DND-41 (cell line): ENCODE results near the gene APLF.

Source experiments
- ATAC-seq: fragments of 200-7000 bp; cut with Tn5 transposase; 3 replicates; pipeline ENCODE4 v1.9.1; 2021; ENCODE audit warnings: low read depth; ENCODE audit not compliant: insufficient read depth
- DNase-seq: peaks from one replicate; pipeline ENCODE4 v3.0.0-alpha.2; 2020
- H2AFZ ChIP-seq: 2 replicates; pipeline ENCODE4 v1.6.0; 2012; ENCODE audit warnings: low read depth, low read length
- H3K27ac ChIP-seq: 2 replicates; pipeline ENCODE4 v1.5.1; 2012; ENCODE audit warnings: low read length, inconsistent platforms
- H3K27me3 ChIP-seq: fragments of 200-600 bp; sonication (generic); 2 replicates; pipeline ENCODE4 v1.6.0; 2012; ENCODE audit warnings: low read length, mild to moderate bottlenecking, inconsistent platforms; ENCODE audit not compliant: insufficient read depth, poor library complexity
- H3K36me3 ChIP-seq: 2 replicates; pipeline ENCODE4 v1.5.1; 2012; ENCODE audit warnings: low read length, inconsistent platforms; ENCODE audit not compliant: insufficient read depth
- H3K4me1 ChIP-seq: 2 replicates; pipeline ENCODE4 v1.5.1; 2012; ENCODE audit warnings: mild to moderate bottlenecking, low read length; ENCODE audit not compliant: insufficient read depth
- H3K4me2 ChIP-seq: 2 replicates; pipeline ENCODE4 v1.6.0; 2012; ENCODE audit warnings: mild to moderate bottlenecking, moderate library complexity, low read length, inconsistent platforms; ENCODE audit not compliant: insufficient read depth
- H3K4me3 ChIP-seq, 2 experiments: fragments of 200-600 bp in 1 of 2; shearing (Covaris generic) in 1 of 2; 2 replicates each; pipeline ENCODE4 v1.5.1; 2012 to 2016; ENCODE audit warnings: inconsistent platforms in 2 of 2, low read length in 2 of 2, mild to moderate bottlenecking in 2 of 2, low read depth in 1 of 2, moderate library complexity in 1 of 2
- H3K79me2 ChIP-seq: 2 replicates; pipeline ENCODE4 v1.6.0; 2012; ENCODE audit warnings: low read length, inconsistent platforms; ENCODE audit not compliant: insufficient read depth
- H3K9ac ChIP-seq: 2 replicates; pipeline ENCODE4 v1.6.0; 2012; ENCODE audit warnings: low read depth, mild to moderate bottlenecking, inconsistent platforms, low read length, moderate library complexity
- H3K9me3 ChIP-seq: 2 replicates; pipeline ENCODE4 v1.5.1; 2012; ENCODE audit warnings: low read length, moderate library complexity, mild to moderate bottlenecking, inconsistent platforms; ENCODE audit not compliant: insufficient read depth, severe bottlenecking
- H4K20me1 ChIP-seq: 2 replicates; pipeline ENCODE4 v1.6.0; 2012; ENCODE audit warnings: low read length; ENCODE audit not compliant: insufficient read depth
- EZH2 ChIP-seq: IDR thresholded peaks from 3 replicates; pipeline ENCODE4 v1.6.1; 2012; ENCODE audit warnings: borderline replicate concordance, low read depth, mild to moderate bottlenecking, moderate library complexity, low read length, inconsistent platforms; ENCODE audit not compliant: severe bottlenecking
- TF ChIP-seq, protein P1 (sequence below): IDR thresholded peaks from 2 replicates; pipeline ENCODE4 v1.5.1; 2012; ENCODE audit warnings: borderline replicate concordance, low read length, moderate library complexity, mild to moderate bottlenecking; ENCODE audit not compliant: poor library complexity, severe bottlenecking; ENCODE audit errors: extremely low read depth

Gene APLF

DNA sequence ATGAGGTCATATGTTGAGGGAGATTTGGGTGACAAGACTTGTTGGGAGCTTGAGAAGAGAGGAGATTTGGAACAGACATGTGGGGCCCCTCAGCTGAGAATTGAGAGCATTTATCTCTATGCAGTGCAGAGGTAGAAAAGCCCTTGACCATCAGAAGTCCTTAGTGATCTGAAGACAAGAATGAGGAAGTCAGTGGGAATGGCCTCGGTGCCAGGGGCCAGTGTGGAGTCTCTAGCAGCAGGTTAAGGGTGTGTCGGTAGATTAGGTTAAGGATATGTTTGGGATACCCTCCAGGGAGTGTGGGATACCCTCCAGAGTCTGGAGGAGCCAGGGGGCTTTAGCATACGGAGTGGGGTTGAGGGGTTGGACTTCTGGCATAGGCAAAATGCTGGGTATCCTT is 41.9 kb upstream of the APLF start:
- Histone ChIP-seq H3K9ac (no peak overlapping the region), H3K4me3 (no peak overlapping the region), H3K4me1 (peaks cover 6% of the 10 kb centered on the region), H3K27me3 (no peaks in the 10 kb centered on the region), H3K36me3 (no peaks in the 10 kb centered on the region), H3K9me3 (no peaks in the 10 kb centered on the region), H3K4me2 (no peak overlapping the region), H3K27ac (no peak overlapping the region), H3K79me2 (no peaks in the 10 kb centered on the region), H2AFZ (no peak overlapping the region), H4K20me1 (no peaks in the 10 kb centered on the region)
- no peak for TF ChIP-seq EZH2
- TF ChIP-seq, protein P1, sequence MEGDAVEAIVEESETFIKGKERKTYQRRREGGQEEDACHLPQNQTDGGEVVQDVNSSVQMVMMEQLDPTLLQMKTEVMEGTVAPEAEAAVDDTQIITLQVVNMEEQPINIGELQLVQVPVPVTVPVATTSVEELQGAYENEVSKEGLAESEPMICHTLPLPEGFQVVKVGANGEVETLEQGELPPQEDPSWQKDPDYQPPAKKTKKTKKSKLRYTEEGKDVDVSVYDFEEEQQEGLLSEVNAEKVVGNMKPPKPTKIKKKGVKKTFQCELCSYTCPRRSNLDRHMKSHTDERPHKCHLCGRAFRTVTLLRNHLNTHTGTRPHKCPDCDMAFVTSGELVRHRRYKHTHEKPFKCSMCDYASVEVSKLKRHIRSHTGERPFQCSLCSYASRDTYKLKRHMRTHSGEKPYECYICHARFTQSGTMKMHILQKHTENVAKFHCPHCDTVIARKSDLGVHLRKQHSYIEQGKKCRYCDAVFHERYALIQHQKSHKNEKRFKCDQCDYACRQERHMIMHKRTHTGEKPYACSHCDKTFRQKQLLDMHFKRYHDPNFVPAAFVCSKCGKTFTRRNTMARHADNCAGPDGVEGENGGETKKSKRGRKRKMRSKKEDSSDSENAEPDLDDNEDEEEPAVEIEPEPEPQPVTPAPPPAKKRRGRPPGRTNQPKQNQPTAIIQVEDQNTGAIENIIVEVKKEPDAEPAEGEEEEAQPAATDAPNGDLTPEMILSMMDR: no peak
- ATAC-seq: no peak
- DNase-seq: no peak

DNA sequence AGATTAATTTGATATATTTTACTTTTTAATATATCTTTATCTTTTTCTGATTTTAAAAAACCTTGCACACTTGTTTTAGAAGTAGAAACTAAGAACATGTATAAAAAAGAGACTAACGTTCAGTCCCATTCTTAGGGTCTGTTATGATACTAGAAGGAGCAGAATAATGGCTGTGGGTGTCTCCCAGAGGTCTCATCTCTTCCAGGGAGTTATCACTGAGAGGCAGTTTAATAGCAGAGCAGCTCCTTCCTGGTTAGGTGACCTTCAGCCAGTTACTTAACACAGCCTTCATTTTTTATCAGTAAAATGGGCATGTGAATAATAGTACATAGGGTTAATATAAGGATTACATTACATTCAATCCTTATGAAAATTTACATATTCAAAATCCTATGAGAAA is 40.9 kb upstream of the APLF start:
- no peaks in the 10 kb centered on the region for H3K36me3 ChIP-seq
- H3K27me3 ChIP-seq: no peaks in the 10 kb centered on the region
- no peak overlapping the region for H3K4me2 ChIP-seq
- no peaks in the 10 kb centered on the region for H4K20me1 ChIP-seq
- no peaks in the 10 kb centered on the region for H3K79me2 ChIP-seq
- H3K9me3 ChIP-seq: no peaks in the 10 kb centered on the region
- DNase-seq (no peak), ATAC-seq (no peak)
- no peak overlapping the region for H2AFZ ChIP-seq
- H3K27ac ChIP-seq: no peak overlapping the region
- no peak overlapping the region for H3K9ac ChIP-seq
- H3K4me1 ChIP-seq: no peaks in the 10 kb centered on the region; the same call in 1 of the 2 replicates
- no peak overlapping the region for H3K4me3 ChIP-seq
- no peak for TF ChIP-seq EZH2
- TF ChIP-seq, protein P1: no peak

- Histone ChIP-seq H3K4me1 (no peaks in the 10 kb centered on the region; the same call in 1 of the 2 replicates), H3K9ac (no peak overlapping the region), H2AFZ (no peak overlapping the region), H3K27ac (no peak overlapping the region), H3K36me3 (no peaks in the 10 kb centered on the region), H3K4me3 (no peak overlapping the region), H3K4me2 (no peak overlapping the region), H3K27me3 (no peaks in the 10 kb centered on the region), H3K9me3 (no peaks in the 10 kb centered on the region), H4K20me1 (no peaks in the 10 kb centered on the region), H3K79me2 (no peaks in the 10 kb centered on the region)
- ATAC-seq (no peak), DNase-seq (no peak)
- TF ChIP-seq, protein P1: no peak
- no peak for TF ChIP-seq EZH2
Observed at GRCh38 chr2:68426848-68427579, 40.4 kb upstream of the APLF start.
